Astrocyte (in vitro differentiated cells and primary cell): ENCODE results near the gene VDR.

ENCODE experiments used
- EZH2 ChIP-seq: IDR thresholded peaks from 2 replicates; pipeline ENCODE4 v1.6.1; 2012; ENCODE audit warnings: mild to moderate bottlenecking, low read length, inconsistent platforms; ENCODE audit not compliant: insufficient read depth
- TF ChIP-seq, protein P1 (sequence below): IDR thresholded peaks from 2 replicates; pipeline ENCODE4 v1.5.1; 2011; ENCODE audit warnings: low read depth, mild to moderate bottlenecking, inconsistent platforms, low read length, moderate library complexity; ENCODE audit not compliant: insufficient read depth

DNA sequence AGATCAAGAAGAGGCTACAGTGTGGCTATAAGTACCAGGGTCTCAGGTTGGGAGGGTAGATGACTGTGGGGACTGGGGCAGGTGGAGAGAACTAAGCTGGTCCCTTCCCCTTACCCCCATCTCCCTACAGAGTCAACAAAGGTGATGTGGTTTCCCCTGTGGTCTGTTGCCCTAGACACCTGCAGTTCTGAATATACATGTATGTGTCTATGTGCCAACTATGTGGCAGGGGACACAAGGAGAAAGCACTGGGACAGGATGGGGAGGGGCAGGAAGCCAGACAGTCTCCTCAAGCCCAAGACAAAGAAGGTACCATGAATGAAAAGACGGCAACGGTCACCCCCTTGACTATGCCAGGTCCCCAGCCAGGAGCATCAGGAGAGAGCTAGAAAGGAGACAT is 80.6 kb downstream of the VDR start:
- no peak for TF ChIP-seq EZH2
- TF ChIP-seq, protein P1, sequence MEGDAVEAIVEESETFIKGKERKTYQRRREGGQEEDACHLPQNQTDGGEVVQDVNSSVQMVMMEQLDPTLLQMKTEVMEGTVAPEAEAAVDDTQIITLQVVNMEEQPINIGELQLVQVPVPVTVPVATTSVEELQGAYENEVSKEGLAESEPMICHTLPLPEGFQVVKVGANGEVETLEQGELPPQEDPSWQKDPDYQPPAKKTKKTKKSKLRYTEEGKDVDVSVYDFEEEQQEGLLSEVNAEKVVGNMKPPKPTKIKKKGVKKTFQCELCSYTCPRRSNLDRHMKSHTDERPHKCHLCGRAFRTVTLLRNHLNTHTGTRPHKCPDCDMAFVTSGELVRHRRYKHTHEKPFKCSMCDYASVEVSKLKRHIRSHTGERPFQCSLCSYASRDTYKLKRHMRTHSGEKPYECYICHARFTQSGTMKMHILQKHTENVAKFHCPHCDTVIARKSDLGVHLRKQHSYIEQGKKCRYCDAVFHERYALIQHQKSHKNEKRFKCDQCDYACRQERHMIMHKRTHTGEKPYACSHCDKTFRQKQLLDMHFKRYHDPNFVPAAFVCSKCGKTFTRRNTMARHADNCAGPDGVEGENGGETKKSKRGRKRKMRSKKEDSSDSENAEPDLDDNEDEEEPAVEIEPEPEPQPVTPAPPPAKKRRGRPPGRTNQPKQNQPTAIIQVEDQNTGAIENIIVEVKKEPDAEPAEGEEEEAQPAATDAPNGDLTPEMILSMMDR = no peak
